Measurements from ENCODE around the gene SMTNL2.

DNA sequence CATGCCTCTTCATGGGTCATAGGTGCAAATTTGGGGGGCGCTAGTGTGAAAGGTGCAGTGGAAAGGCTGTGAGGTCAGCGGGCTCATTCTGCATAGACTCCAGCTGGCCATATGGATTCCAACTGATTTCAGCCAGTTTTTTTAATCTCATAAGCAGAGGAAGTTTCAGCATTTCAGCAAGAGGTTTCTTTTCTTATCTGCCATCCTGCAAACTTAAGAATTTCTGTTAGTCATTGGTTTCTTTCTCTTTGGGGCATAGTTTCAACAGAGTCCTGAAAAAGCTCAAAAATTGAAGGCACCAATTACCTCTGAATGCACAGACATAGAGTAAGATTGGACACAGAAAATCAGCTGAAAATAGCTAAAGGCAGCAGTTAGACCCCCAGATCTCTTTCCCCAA lies 73.3 kb downstream of the SMTNL2 start:
- TF ChIP-seq EZH2phosphoT487 (IDR thresholded peaks at IDR 0.05; ENCODE audit: low read depth, severe bottlenecking, unreplicated experiment): no peak
- TF ChIP-seq, protein P1, sequence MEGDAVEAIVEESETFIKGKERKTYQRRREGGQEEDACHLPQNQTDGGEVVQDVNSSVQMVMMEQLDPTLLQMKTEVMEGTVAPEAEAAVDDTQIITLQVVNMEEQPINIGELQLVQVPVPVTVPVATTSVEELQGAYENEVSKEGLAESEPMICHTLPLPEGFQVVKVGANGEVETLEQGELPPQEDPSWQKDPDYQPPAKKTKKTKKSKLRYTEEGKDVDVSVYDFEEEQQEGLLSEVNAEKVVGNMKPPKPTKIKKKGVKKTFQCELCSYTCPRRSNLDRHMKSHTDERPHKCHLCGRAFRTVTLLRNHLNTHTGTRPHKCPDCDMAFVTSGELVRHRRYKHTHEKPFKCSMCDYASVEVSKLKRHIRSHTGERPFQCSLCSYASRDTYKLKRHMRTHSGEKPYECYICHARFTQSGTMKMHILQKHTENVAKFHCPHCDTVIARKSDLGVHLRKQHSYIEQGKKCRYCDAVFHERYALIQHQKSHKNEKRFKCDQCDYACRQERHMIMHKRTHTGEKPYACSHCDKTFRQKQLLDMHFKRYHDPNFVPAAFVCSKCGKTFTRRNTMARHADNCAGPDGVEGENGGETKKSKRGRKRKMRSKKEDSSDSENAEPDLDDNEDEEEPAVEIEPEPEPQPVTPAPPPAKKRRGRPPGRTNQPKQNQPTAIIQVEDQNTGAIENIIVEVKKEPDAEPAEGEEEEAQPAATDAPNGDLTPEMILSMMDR (IDR thresholded peaks at IDR 0.05; ENCODE audit: poor library complexity): no peak
- no peak for TF ChIP-seq EZH2 (IDR thresholded peaks at IDR 0.05; ENCODE audit: borderline replicate concordance)
